ENCODE data around the gene CCHCR1.
"Not testable (repeated sequence)": the region's sequence is repeated elsewhere in the genome, so short reads cannot be mapped to it uniquely, and the experiment has no call there.

Gene CCHCR1

DNA sequence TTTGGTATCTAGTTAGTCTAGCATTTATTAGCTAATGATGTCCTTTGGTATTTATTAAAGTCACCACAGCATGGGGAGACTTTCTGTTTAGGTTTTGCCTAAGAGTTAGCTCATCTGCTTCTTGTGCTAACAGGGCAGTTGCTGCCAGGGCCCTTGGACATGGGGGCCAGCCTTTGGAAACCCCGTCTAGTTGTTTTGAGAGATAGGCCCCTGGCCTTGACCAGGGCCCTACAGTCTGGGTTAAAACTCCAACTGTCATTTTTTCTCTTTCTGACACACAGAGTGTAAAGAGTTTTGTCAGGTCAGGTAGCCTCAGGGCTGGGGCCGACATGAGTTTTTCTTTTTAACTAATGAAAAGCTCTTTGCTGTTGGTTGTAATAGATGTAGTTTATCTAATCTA is 25.7 kb upstream of the CCHCR1 start:
- not testable (repeated sequence) for DNase-seq

DNA sequence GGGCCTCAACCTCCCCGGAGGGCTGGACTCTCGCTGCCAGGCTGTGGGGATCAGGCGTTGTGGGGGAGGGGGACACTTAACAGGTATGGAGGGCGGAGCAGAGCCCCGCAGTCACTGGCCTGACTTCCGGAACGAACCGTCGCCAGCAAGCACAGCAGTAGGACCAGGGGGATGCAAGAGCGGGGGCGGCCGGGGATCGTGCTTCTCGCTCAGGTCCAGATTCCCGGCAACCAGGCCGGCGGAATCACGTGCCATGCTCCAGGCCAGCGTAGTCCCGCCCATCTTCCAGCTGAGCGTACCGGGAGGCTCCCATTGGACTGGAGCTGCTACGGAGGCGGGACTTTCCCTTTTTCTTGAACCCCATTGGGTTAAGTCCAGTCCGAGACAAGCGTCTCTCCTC is 22.9 kb upstream of the CCHCR1 start:
- peak; percentile 37 for DNase-seq

- DNase-seq = no peak
Measured at GRCh38 chr6:31179896-31180295, 22.3 kb upstream of the CCHCR1 start.

- no peak for DNase-seq
Measured at GRCh38 chr6:31179042-31179386, 21.4 kb upstream of the CCHCR1 start.

DNA sequence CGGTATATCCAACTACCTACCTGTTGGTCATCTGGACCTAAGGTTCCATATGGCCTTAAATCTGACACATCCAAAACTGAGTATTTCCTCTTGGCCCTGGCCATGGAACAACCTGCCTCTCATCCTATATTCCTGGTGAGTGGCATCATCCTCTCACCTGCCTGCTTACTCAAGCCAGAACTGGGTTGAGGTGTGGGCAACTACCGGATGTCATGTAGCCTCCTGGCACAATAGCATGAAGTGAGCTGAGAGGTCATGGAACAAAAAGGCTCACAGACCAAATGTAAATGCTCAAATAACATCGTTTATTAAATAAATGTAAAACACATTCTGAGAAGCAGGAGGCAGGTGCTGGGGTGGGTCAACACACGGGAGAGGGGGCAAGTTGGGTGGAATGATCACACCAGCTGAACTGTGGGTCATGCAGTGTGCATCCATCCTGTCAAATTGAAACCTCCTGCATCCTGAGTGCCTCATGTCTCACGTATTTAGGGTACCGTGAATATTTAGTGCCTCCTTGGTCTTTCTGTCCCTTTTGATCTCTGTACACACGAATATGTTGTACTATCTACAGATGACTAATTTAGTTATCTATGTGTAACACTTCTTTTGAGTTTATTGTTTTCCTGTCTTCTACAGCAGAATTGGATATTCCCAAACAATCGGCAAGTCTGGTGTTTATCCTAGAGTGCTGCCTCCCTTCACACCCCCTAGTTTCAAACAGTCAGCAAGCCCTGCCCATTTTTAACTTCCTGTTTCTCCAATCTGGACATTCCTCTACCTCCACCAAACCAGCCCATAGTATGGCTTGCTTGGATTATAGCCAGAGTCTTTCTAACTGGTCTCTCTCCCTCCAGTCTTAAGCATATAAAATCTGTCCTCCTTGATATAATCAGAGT is 20.8 kb upstream of the CCHCR1 start:
- no peak for DNase-seq

DNA sequence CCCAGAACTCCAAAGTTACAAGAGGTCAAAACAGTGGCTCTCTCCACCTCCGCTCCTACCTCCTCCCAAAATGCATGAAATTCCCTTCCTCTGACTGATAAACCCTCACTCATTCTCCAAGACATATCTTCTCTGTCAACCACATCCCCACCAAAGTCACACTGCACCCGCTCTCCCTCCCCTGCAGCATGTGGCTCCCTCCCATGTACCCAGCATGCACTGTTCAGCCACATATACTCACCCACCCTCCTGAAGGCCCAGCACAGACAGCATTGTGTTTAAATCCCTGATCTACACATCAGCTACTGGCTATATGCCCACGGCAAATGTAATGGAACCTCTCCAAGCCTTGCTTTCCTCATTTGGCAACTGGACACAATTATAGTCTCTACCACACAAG is 18.4 kb upstream of the CCHCR1 start:
- no peak for DNase-seq

- no peak for DNase-seq
Measured at GRCh38 chr6:31174378-31174777, 16.8 kb upstream of the CCHCR1 start.

- no peak for DNase-seq
Measured at GRCh38 chr6:31173406-31173805, 15.8 kb upstream of the CCHCR1 start.

- DNase-seq = no peak
Measured at GRCh38 chr6:31172973-31173384, 15.4 kb upstream of the CCHCR1 start.

DNA sequence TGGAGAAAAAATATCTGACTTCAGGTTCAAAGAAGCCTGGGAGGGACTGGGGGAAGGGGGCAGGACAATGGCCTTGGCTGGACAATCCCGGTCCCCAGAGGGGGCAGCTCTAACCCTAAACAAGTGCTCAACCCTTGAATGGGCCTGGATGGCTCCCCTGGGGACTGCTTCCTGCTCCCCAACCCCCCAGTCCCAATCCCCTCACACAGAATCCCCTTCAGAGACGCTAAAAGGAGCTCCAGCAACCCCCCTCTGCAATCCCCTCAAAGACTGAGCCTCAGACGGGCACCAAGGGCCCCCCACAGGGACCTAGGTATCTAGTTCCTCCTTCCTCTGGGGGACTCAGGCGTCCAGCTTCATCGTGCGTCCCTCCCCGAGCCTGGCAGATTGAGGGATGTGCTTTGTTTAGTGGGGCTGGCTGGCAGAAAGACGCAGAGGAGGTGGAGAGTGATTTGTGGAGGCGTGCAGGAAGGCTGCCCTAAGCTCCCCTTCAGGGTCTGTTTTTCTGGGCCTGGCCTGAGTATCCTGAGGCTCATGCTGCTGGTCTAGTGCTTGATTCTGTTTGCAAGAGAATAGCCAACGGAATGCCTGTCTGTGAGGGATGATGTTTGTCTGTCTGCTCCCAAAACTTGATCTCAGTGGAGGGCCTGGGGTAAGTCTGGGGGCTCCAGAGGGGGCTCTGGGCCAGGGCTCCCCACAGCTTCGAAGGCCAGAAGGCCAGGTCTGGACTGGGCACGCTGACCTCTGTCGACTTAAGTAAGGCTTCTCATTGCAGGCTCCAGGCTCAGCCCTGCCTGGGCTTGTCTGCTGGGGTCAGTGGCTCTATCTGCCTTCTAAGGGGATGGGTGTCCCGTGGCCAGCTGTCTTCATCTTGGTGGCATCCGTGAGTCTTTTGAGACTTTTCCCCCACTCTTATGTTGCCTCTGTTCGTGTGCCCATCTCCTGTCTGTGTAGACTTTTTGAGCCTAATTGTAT is 14.6 kb upstream of the CCHCR1 start:
- DNase-seq = no peak

DNA sequence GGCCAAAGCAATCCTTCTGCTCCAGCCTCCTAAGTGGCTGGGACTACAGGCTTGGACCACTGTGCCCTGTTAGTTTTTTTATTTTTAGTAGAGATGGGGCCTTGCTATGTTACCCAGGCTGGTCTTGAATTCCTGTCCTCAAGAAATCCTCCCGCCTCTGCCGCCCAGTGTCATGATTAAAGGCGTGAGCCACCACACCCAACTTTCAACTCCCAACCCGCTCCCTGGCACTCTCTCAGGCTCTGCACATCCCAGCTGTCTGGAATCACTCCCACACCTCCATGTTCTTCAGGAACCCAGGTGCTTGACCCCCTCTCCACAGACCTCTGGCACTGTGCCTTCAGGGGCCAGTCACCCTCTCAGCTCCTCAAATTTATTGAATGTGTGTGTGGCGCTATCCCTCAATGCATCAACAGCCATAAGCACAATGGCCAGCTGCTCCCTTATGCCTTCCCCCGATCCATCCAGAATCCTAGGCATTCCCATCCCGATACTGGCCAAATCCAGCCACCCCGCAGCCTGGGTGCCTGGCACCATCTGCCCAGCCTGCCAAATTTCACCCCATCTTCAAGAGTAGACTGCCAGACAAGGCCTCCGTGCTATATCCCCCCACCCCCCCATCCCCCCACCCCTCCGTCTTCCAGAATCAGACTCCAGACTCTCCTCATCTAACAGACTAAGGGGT is 13.5 kb upstream of the CCHCR1 start:
- DNase-seq = no peak

DNA sequence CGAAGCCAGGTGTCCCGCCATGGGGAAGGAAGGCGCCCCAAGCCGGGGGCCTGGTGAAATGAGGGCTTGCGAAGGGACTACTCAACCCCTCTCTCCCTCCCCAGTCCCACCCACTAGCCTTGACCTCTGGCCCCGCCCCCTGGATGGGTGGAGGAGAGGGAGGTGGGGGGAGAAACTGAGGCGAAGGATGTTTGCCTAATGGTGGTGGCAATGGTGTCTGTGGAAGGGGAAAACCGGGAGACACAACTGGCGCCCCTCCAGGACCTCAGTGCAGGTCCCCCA is 12.9 kb upstream of the CCHCR1 start, which contains the start of gene POU5F1:
POU5F1 (minus strand) TSS at position 83 of the 282 bp plus-strand sequence; CDS start at position 21, 62 bp downstream.
- DNase-seq = no peak

DNA sequence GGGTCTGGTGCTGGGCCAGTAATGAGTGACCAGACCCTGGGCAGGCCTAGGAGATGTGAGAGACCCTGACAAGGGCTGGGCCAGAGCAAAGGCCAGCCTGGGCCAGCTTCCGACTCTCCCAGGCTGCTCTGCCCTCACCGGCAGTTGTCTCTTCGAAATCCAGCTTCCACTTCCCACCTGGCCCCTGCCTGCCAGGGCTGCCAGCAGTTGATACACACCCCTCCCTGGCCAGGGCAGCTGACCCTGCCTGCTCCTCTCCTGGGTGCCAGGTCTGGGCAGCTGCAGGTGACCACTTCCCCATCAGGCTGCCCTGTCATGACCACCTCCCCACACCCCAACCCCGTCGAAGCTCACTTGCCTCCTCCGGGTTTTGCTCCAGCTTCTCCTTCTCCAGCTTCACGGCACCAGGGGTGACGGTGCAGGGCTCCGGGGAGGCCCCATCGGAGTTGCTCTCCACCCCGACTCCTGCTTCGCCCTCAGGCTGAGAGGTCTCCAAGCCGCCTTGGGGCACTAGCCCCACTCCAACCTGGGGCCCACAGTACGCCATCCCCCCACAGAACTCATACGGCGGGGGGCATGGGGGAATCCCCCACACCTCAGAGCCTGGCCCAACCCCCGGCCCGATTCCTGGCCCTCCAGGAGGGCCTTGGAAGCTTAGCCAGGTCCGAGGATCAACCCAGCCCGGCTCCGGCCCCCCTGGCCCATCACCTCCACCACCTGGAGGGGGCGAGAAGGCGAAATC is 12.4 kb upstream of the CCHCR1 start:
- not testable (repeated sequence) for DNase-seq

DNA sequence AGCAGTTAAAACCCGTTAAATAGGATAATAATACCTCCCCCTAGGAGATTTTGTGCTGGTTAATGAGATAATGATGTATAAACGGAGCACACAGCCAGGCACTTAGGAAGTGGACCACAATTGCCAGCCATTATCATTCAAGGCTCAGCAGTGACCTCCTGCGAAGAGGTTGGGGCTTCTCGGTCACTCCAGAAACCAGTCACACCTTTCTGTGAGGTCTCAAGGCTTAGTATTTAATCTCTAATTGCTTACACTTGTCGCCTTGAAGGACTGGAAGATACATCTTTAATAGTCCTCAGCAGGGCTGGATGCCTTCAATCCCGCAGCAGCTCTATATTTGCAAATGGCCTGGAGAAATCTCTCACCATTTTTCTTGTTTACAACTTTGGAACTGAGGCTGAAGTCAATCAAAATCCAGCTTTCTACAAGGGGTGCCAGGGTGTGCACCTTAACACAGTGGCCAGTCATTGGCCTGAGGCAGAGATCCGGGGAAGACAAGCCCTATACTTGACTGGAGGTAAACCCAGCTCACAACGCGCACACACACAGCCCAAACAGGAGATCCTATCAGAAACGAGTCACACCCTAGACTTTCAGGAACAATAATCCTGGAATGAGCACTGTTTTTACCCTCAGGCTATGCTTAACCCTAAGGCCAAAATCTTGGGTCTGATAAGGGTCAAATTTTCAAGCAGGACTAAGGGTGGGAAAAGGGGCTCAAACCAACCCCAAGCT is 11.7 kb upstream of the CCHCR1 start:
- DNase-seq = no peak

DNA sequence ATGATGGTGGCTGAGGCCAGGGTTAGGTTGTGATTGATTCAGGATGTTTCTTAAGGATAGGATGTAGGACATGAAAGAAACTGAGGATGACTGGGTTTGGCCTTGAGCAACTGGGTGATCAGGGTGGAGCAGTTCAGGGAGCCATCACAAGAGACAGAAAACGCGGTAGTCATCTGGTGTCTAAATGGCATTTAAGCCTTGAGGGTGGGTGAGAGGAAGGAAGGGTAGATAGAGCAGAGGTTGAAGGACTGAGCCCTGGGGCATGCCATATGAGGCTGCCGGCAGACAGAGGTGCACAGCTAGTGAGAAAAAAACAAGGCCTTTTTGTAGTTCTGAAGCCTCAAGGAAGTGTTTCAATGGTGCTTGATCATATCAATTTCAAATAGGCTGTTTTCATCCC is 11.0 kb upstream of the CCHCR1 start:
- no peak for DNase-seq

GRCh38 chr6:31165986-31166385 is 8.4 kb upstream of the CCHCR1 start:
- no peak for DNase-seq

DNA sequence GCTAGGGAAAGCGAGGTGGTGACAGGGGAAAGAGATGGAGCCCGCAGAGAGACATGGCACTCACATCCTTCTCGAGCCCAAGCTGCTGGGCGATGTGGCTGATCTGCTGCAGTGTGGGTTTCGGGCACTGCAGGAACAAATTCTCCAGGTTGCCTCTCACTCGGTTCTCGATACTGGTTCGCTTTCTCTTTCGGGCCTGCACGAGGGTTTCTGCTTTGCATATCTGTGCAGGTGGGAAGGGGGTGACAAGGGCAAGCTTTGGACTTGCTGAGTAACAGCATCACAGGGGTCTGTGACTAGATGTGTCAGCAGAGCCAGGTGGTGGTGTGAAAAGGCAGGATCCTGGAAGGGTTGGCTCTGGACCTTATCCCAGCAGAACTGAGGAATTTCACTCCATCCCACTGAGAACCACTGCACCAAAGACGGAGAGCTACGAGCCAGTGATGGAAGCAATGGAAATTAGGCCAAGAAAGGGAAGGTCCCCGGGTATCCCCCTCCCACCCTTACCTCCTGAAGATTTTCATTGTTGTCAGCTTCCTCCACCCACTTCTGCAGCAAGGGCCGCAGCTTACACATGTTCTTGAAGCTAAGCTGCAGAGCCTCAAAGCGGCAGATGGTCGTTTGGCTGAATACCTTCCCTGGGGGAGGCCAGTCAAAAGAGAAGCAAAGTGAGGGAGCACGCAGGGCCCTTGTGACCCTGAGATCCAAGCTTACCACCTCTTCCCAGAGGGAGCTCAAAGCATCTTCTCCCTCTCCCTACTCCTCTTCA is 7.6 kb upstream of the CCHCR1 start:
- DNase-seq = not testable (repeated sequence)

- not testable (repeated sequence) for DNase-seq
Measured at GRCh38 chr6:31164475-31165063, 7.0 kb upstream of the CCHCR1 start.

DNA sequence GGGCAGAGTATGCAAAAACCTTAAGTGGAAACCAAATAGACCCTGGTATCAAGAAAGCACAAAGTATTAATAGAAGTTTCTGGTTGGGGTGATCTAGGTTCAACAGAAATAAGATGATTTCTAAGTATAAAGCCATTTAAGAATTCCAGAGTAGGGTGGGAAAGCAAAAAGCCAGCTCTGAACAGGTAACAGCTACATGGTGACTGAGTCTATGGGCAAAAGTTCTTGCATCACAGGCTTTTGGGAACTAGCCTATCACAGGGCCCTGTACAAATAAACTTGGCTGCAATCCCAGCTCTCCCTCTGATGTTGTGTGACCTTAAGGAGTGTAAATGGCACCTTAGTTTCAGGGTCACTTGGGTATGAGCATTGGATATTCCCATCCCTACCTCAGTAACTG is 6.3 kb upstream of the CCHCR1 start:
- no peak for DNase-seq

GRCh38 chr6:31162463-31163165 is 5.0 kb upstream of the CCHCR1 start:
- DNase-seq = no peak

Measured in retina (tissue), 1 donor.